KMS-11 (cell line): ENCODE results near the gene KCNAB1.
"Not testable (repeated sequence)": the region's sequence is repeated elsewhere in the genome, so short reads cannot be mapped to it uniquely, and the experiment has no call there.

Experiments used
- H2AFZ ChIP-seq: fragments of 200-600 bp; sonication (generic); 2 replicates; pipeline ENCODE4 v1.6.1; 2016; ENCODE audit warnings: antibody characterized with exemption, mixed run types, low read depth
- H3K27ac ChIP-seq: fragments of 200-600 bp; sonication (generic); 2 replicates; pipeline ENCODE4 v1.6.1; 2016; ENCODE audit warnings: mild to moderate bottlenecking, mixed run types
- H3K27me3 ChIP-seq: fragments of 200-600 bp; sonication (generic); 2 replicates; pipeline ENCODE4 v1.6.1; 2017; ENCODE audit warnings: mild to moderate bottlenecking, low read depth, mixed run types, moderate library complexity; ENCODE audit not compliant: insufficient read depth
- H3K36me3 ChIP-seq: fragments of 200-600 bp; sonication (generic); 2 replicates; pipeline ENCODE4 v1.6.1; 2017; ENCODE audit warnings: mild to moderate bottlenecking, mixed run types; ENCODE audit not compliant: insufficient read depth
- H3K4me1 ChIP-seq: fragments of 200-600 bp; sonication (generic); 2 replicates; pipeline ENCODE4 v1.6.1; 2016; ENCODE audit warnings: mild to moderate bottlenecking, low read depth, mixed run types; ENCODE audit not compliant: poor library complexity, severe bottlenecking
- H3K4me2 ChIP-seq: fragments of 200-600 bp; sonication (generic); 2 replicates; pipeline ENCODE4 v1.7.0; 2016; ENCODE audit warnings: mild to moderate bottlenecking, mixed run types
- H3K4me3 ChIP-seq: fragments of 200-600 bp; sonication (generic); IDR thresholded peaks from 2 replicates; pipeline ENCODE4 v1.6.1; 2017; ENCODE audit warnings: low read depth, low read length, mixed read lengths; ENCODE audit not compliant: insufficient read depth
- H3K79me2 ChIP-seq: fragments of 200-600 bp; sonication (generic); 2 replicates; pipeline ENCODE4 v1.6.1; 2016; ENCODE audit warnings: low read depth, mixed run types; ENCODE audit not compliant: insufficient read depth
- H3K9ac ChIP-seq: fragments of 200-600 bp; sonication (generic); 2 replicates; pipeline ENCODE4 v1.6.1; 2016; ENCODE audit warnings: mild to moderate bottlenecking, mixed run types
- H4K20me1 ChIP-seq: fragments of 200-600 bp; sonication (generic); 2 replicates; pipeline ENCODE4 v1.6.1; 2016; ENCODE audit warnings: mild to moderate bottlenecking, mixed run types; ENCODE audit not compliant: insufficient read depth
- CTCF ChIP-seq: fragments of 200-600 bp; sonication (generic); conservative IDR thresholded peaks from 2 replicates; pipeline ENCODE4 v1.6.1; 2017; ENCODE audit warnings: low read depth, mild to moderate bottlenecking, antibody characterized with exemption, low read length, moderate library complexity, mixed read lengths

The KCNAB1 gene

DNA sequence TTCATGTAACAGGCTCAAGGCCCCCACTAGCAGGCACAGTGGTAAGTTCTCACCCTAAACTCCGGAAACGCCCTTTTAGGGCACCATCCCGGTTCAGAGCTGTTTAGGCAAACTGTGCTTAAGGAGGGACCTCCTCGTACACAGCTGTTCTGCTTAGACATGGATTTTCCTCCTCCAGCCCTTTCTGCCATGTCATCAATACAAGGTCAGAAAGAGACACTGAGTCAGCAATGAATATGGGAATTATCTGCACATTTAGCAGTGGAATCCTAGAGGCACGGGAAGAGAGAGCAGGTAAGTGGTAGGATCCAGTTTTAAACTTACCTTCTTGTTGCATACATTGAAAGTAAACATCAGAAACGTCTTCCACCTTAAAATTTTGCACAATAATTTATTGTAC, 107.3 kb downstream of the KCNAB1 start:
- Histone ChIP-seq H4K20me1 (no peaks in the 10 kb centered on the region), H3K4me2 (no peak overlapping the region), H3K79me2 (no peaks in the 10 kb centered on the region), H3K4me3 (no peak overlapping the region), H3K4me1 (no peaks in the 10 kb centered on the region), H3K27me3 (no peaks in the 10 kb centered on the region), H3K27ac (no peak overlapping the region), H3K36me3 (no peaks in the 10 kb centered on the region), H2AFZ (no peak overlapping the region), H3K9ac (no peak overlapping the region)
- TF ChIP-seq CTCF = no peak

DNA sequence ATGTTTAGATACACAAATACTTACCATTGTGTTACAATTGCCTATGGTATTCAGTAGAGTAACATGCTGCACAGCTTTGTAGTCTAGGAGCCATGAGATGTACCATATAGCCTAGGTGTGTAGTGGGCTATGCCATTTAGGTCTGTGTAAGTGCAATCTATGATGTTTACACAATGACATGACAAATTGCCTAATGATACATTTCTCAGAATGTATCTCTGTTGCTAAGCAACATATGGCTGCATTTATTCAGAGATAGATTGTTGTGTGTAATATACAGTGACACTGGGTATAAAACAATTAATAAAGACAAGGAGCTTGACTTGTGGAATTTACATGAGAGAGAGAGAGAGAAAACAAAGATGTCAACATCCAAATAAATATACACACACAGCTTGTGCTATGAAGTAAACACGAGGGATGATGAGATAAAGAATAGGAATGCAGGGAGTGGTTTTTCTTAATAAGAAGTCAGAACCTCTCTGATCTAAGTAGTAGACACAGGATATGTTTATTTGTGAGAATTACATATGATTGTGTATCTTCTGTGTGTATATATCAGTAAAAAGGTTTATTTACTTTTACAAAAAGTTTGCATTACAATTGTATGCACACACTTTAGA, 110.0 kb downstream of the KCNAB1 start:
- H3K27ac ChIP-seq = no peak overlapping the region
- H3K4me3 ChIP-seq = no peak overlapping the region
- no peak overlapping the region for H2AFZ ChIP-seq
- TF ChIP-seq CTCF = no peak
- H3K9ac ChIP-seq = no peak overlapping the region
- no peaks in the 10 kb centered on the region for H3K79me2 ChIP-seq
- H4K20me1 ChIP-seq = no peaks in the 10 kb centered on the region
- no peaks in the 10 kb centered on the region for H3K4me1 ChIP-seq
- no peaks in the 10 kb centered on the region for H3K36me3 ChIP-seq
- no peaks in the 10 kb centered on the region for H3K27me3 ChIP-seq
- H3K4me2 ChIP-seq = no peak overlapping the region

GRCh38 chr3:156231221-156231620, 110.8 kb downstream of the KCNAB1 start:
- not testable (repeated sequence) for H3K4me3 ChIP-seq, H3K79me2 ChIP-seq, H3K4me2 ChIP-seq, H2AFZ ChIP-seq, H3K27ac ChIP-seq, H4K20me1 ChIP-seq, H3K4me1 ChIP-seq, H3K9ac ChIP-seq, H3K27me3 ChIP-seq, H3K36me3 ChIP-seq

GRCh38 chr3:156233876-156234275, 113.5 kb downstream of the KCNAB1 start:
- H3K27ac ChIP-seq = no peak overlapping the region
- no peaks in the 10 kb centered on the region for H3K27me3 ChIP-seq
- no peak overlapping the region for H3K4me3 ChIP-seq

More at GRCh38 chr3:156233876-156234275, 113.5 kb downstream of the KCNAB1 start:
- no peak overlapping the region for H3K4me2 ChIP-seq
- H3K4me1 ChIP-seq = no peaks in the 10 kb centered on the region
- H3K79me2 ChIP-seq = no peaks in the 10 kb centered on the region
- no peaks in the 10 kb centered on the region for H4K20me1 ChIP-seq
- no peak overlapping the region for H2AFZ ChIP-seq
- no peak overlapping the region for H3K9ac ChIP-seq
- H3K36me3 ChIP-seq = no peaks in the 10 kb centered on the region
- no peak for TF ChIP-seq CTCF
